ENCODE results near the gene MRGPRG. TPM values are rescaled to one million over a fixed set of nuclear protein-coding genes. Genes with fewer than 3 reads are reported as not detected.
A peak's percentile ranks its signal among the peaks of the same experiment; 100 is the strongest.

Gene MRGPRG
- total RNA-seq, 1 donor from 2014 or later, result not detected

DNA sequence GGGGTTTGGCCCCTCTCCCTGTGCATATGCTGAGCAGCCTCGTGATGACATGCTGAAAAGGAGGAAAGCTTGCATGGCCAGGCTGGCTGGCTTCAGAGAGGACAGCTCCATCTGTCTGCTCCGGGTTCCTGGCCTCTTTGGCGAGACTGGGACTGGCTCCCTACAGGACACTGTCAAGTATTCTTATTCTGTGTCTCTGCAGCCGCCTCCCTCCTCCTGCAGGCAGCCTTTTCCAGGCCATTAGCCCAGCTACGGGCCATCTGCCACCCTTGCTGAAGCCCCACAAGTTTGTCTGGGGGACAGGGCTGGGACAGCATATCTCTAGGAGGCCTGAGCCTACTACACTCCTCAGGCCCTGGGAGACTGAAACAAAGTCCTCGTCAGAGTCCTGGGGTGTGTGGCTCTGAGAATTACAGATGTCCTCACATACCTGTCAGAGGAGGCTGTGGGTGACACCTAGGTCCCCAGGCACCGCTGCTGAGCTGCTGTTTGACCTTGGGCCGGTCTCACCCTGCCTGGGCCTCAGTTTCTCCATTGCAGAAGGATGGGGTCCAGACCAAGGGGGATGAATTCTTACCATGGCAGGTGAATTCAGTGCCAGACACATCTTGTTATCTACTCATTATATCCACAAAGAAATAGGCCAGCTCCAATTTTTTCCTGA is 11.0 kb downstream of the MRGPRG start:
- Histone ChIP-seq H3K27ac (replicated peaks) (no peak overlapping the region), H3K9me3 (replicated peaks) (peaks cover 18% of the 10 kb centered on the region), H3K4me1 (peaks cover 28% of the 10 kb centered on the region), H3K4me3 (no peak overlapping the region), H3K36me3 (no peaks in the 10 kb centered on the region), H3K27me3 (ENCODE audit: low read depth) (peaks cover 34% of the 10 kb centered on the region)
- peak; percentile 1 for DNase-seq
- intact Hi-C loops (cut with micrococcal nuclease), result no loop called here
- TF ChIP-seq, protein P1, sequence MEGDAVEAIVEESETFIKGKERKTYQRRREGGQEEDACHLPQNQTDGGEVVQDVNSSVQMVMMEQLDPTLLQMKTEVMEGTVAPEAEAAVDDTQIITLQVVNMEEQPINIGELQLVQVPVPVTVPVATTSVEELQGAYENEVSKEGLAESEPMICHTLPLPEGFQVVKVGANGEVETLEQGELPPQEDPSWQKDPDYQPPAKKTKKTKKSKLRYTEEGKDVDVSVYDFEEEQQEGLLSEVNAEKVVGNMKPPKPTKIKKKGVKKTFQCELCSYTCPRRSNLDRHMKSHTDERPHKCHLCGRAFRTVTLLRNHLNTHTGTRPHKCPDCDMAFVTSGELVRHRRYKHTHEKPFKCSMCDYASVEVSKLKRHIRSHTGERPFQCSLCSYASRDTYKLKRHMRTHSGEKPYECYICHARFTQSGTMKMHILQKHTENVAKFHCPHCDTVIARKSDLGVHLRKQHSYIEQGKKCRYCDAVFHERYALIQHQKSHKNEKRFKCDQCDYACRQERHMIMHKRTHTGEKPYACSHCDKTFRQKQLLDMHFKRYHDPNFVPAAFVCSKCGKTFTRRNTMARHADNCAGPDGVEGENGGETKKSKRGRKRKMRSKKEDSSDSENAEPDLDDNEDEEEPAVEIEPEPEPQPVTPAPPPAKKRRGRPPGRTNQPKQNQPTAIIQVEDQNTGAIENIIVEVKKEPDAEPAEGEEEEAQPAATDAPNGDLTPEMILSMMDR (IDR thresholded peaks at IDR 0.05; ENCODE audit: borderline replicate concordance), result no peak

DNA sequence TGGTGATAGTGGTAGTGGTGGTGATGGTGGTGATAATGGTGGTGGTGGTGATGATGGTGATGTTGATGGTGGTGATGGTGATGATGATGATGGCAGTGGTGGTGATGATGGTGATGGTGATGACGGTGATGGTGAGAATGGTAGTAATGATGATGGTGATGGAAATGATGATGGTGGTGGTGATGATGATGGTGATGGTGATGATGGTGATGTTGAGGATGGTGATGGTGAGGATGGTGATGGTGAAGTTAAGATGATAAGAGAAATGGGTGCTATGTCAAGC is 11.8 kb downstream of the MRGPRG start:
- DNase-seq, result no peak
- intact Hi-C loops (cut with micrococcal nuclease), result no loop called here
- peaks cover 42% of the 10 kb centered on the region for H3K27me3 ChIP-seq (ENCODE audit: low read depth)
- no peak overlapping the region for H3K27ac ChIP-seq (replicated peaks)
- H3K4me3 ChIP-seq, result no peak overlapping the region
- H3K36me3 ChIP-seq, result no peaks in the 10 kb centered on the region
- TF ChIP-seq, protein P1 (IDR thresholded peaks at IDR 0.05; ENCODE audit: borderline replicate concordance), result no peak
- peaks cover 18% of the 10 kb centered on the region for H3K9me3 ChIP-seq (replicated peaks)
- peaks cover 28% of the 10 kb centered on the region for H3K4me1 ChIP-seq

DNA sequence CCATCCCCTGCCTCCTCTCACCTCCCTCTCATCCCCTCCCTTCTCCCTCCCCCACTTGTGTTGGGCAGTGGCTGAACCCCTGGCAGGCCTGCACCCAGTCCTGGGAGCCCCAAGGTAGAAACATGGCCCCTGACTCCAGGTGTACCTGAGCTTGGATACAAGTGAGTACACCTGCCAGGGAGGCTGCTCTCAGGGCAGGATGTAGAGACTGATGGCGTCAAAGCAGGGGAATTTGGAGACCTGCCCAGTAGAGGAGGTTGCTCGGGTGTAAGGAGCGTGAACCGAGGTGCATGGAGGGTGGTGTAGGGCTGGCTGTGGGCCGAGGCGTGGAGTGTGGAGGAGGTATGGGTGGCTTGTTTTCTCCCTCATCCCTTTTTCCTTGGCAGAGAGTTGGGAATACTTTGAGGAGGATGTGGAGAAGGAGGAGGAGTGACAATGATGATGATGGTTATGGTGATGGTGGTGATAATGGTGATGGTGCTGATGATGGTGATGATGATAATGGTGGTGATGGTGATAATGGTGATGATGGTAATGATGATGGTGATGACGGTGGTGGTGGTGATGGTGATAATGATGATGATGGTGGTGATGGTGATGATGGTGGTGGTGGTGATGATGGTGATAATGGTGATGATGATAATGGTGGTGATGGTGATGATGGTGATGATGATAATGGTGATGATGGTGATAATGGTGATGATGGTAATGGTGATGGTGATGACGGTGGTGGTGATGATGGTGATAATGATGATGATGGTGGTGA is 12.3 kb downstream of the MRGPRG start:
- Histone ChIP-seq H3K4me3 (no peak overlapping the region), H3K27me3 (ENCODE audit: low read depth) (peaks cover 42% of the 10 kb centered on the region), H3K4me1 (peaks cover 28% of the 10 kb centered on the region), H3K9me3 (replicated peaks) (peaks cover 12% of the 10 kb centered on the region), H3K27ac (replicated peaks) (no peak overlapping the region), H3K36me3 (no peaks in the 10 kb centered on the region)
- TF ChIP-seq, protein P1 (IDR thresholded peaks at IDR 0.05; ENCODE audit: borderline replicate concordance), result no peak
- intact Hi-C loops (cut with micrococcal nuclease), result no loop called here
- DNase-seq, result peak; percentile 5

DNA sequence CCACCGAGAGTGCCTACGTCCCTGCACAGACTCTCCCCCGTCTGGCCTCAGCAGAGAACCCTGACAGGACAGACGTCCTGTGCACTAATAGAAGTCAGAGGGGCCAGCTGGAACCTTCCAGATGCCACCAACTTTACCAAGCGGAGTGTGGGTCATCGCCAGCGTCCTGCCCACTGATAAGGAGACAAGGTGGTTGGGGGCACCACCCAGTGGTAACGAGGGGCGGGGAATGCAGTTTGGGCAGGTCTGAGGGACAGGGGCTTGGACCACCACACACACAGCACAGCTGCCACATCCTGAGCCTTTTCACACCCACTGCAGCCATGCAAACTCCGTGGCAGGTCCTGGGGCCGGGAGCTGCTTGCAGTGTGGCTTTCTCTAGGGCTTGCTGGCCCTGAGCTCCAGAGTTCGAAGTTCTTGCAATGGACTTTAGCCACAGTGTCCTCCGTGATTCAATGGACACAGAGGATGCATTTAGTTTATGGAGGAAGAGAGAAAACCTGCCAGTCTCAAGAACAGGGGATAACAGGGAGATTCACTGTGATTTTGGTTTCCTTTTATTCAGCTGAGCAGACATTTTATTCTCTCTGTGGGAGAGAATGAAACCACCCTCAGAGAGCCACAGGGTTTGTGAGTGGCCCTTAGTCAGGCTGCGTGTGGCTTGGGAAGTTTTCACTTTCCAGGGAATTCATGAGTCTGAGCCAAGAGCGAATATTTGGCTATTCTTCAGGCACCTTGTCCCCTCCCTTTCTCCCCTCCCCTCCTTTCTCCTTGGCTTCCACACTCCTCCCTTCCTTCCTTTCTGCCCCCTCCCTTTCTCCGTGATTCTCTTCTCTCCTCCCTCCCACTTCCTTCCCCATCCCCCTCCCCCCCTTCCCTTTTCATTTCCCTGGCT is 13.1 kb downstream of the MRGPRG start:
- TF ChIP-seq, protein P1 (IDR thresholded peaks at IDR 0.05; ENCODE audit: borderline replicate concordance), result no peak
- Histone ChIP-seq H3K4me3 (no peak overlapping the region), H3K36me3 (no peaks in the 10 kb centered on the region), H3K27me3 (ENCODE audit: low read depth) (peaks cover 50% of the 10 kb centered on the region), H3K9me3 (replicated peaks) (peaks cover 4% of the 10 kb centered on the region), H3K27ac (replicated peaks) (no peak overlapping the region), H3K4me1 (peaks cover 28% of the 10 kb centered on the region)
- intact Hi-C loops (cut with micrococcal nuclease), result no loop called here
- DNase-seq, result peak; percentile 4

DNA sequence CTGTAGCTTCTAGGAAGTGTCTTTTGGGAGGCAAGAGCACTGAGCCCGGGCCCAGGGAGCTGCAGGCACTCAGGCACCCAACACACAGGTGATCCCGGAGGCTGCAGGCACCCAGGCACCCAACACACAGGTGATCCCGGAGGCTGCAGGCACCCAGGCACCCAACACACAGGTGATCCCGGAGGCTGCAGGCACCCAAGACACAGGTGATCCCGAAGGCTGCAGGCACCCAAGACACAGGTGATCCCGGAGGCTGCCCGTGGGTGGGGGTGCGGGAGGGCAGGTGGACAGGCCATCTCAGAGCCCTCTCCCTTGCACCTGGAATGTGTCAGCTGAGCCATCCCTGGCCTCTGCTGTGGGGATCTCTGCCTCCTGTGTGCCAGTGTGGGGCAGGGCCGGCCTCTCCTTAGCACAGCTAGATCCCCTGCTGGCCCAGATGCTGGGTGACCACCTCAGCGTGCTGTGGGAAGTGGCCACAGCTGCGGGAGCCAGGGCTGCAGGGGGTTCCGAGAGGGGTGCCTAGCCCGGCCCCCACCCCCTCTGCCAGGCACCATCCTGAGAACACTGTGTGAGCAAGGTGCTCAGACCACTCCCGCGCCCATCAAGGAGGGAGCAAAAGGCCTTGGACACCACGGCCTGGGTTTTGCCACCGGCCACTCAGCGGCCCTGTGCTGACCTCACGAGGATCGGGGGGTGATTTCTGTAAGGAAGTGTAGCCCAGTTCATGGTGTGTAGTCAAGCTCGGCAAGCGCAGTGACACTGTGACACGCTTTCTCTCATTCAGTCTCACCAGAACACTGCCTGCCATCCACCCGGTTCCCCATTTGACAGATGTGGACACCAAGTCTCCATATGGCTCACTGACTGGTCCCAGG is 14.2 kb downstream of the MRGPRG start:
- peak; percentile 8 for DNase-seq
- no peaks in the 10 kb centered on the region for H3K9me3 ChIP-seq (replicated peaks)
- H3K27me3 ChIP-seq (ENCODE audit: low read depth), result peaks cover 61% of the 10 kb centered on the region
- intact Hi-C loops (cut with micrococcal nuclease), result no loop called here
- TF ChIP-seq, protein P1 (IDR thresholded peaks at IDR 0.05; ENCODE audit: borderline replicate concordance), result no peak
- no peak overlapping the region for H3K27ac ChIP-seq (replicated peaks)
- H3K4me1 ChIP-seq, result peaks cover 28% of the 10 kb centered on the region
- H3K36me3 ChIP-seq, result no peaks in the 10 kb centered on the region
- H3K4me3 ChIP-seq, result no peak overlapping the region

Measured in left ventricle myocardium inferior (tissue), 1 donor.